BJ (cell line): ENCODE data around the gene DDX24. TPM values are rescaled to one million over a fixed set of nuclear protein-coding genes. Genes with fewer than 3 reads are reported as not detected.

Source experiments
- CTCF ChIA-PET: fragments of 350-600 bp; formaldehyde crosslinking; extraction: SDS; loops from one replicate; lab custom pipeline; 2021; ENCODE audit warnings: antibody characterized with exemption, inconsistent platforms; lab: Yijun Ruan, JAX
- POLR2A ChIA-PET: fragments of 300-600 bp; sonication (Branson Sonifier 250); formaldehyde crosslinking; extraction: SDS; loops from one replicate; lab custom pipeline; 2021; ENCODE audit warnings: antibody characterized with exemption; lab: Charles Lee
- DNase-seq: peaks from one replicate; pipeline ENCODE4 v3.0.0-alpha.2; 2011; ENCODE audit warnings: low read depth
- H3K27me3 ChIP-seq: 2 replicates; pipeline ENCODE4 v1.6.0; 2011; ENCODE audit warnings: low read length; ENCODE audit not compliant: control insufficient read depth, insufficient read depth
- H3K36me3 ChIP-seq: 2 replicates; pipeline ENCODE4 v1.5.1; 2011; ENCODE audit warnings: low read length; ENCODE audit not compliant: control insufficient read depth, insufficient read depth
- H3K4me3 ChIP-seq: 2 replicates; pipeline ENCODE4 v1.5.1; 2011; ENCODE audit warnings: low read depth, mild to moderate bottlenecking, control low read depth, low read length
- CTCF ChIP-seq: IDR thresholded peaks from 2 replicates; pipeline ENCODE4 v1.5.1; 2011; ENCODE audit warnings: low read depth, mild to moderate bottlenecking, control low read depth, inconsistent platforms, low read length, moderate library complexity; ENCODE audit not compliant: insufficient read depth
- polyA plus RNA-seq: library from polyadenylated mRNA; depleted of rRNA; stranded (reverse); fragments of >200 nt; gene quantifications from 2 replicates; pipeline ENCODE4 v1.2.3, GENCODE V29; 2011

DDX24 gene
- polyA plus RNA-seq, 1 experiment = 147 TPM

- ChIA-PET POLR2A (no interaction called here), CTCF (interaction anchor here (0.5 to 2.0 kb wide), 6 partner anchors 8 to 340 kb away, joined by 3 to 6 read pairs (median 4); no protein-coding TSS in a partner anchor)
- no peak for DNase-seq
- no peaks in the 10 kb centered on the region for H3K27me3 ChIP-seq
- H3K4me3 ChIP-seq = no peak overlapping the region
- peaks cover 1% of the 10 kb centered on the region for H3K36me3 ChIP-seq
- no peak for TF ChIP-seq CTCF
Observed at GRCh38 chr14:94123868-94124267, 42.9 kb upstream of the DDX24 start.

- Histone ChIP-seq H3K4me3 (no peak overlapping the region), H3K36me3 (peaks cover 1% of the 10 kb centered on the region), H3K27me3 (no peaks in the 10 kb centered on the region)
- POLR2A ChIA-PET = no interaction called here
- DNase-seq = no peak
- CTCF ChIA-PET = interaction anchor here (1.2 to 2.0 kb wide), 5 partner anchors 9 to 183 kb away, joined by 3 to 6 read pairs (median 5); no protein-coding TSS in a partner anchor
- TF ChIP-seq CTCF = no peak
Observed at GRCh38 chr14:94123296-94123695, 42.3 kb upstream of the DDX24 start.

DNA sequence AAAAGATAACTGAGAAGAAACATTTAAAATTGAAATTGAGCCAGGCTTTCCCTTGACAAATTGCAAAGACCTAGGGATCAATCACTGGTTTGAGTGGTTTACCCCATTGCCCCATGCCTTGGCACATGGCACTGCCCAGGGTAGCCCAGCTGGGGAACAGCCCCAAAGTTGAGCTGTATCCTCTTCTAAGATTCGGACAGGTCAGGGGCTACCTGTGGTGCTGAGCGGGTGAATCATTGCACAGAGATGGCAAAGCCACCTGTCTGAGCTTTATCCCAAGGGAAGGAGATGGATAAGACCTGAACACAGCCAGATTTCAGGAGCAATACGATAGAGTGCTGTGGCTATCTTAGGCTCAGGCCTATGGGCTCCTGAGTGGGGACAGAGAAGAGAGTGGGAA lies 41.4 kb upstream of the DDX24 start:
- no peak overlapping the region for H3K4me3 ChIP-seq
- POLR2A ChIA-PET = no interaction called here
- peaks cover 1% of the 10 kb centered on the region for H3K36me3 ChIP-seq
- no peak for TF ChIP-seq CTCF
- no peak for DNase-seq
- no peaks in the 10 kb centered on the region for H3K27me3 ChIP-seq
- CTCF ChIA-PET = interaction anchor here (0.7 to 1.8 kb wide), 5 partner anchors 9 to 159 kb away, joined by 3 to 7 read pairs (median 4); no protein-coding TSS in a partner anchor

- no peak overlapping the region for H3K4me3 ChIP-seq
- DNase-seq = no peak
- no peaks in the 10 kb centered on the region for H3K27me3 ChIP-seq
- CTCF ChIA-PET = interaction anchor here (0.8 to 1.8 kb wide), 5 partner anchors 9 to 158 kb away, joined by 3 to 7 read pairs (median 4); partner anchors contain the start of gene IFI27
- TF ChIP-seq CTCF = no peak
- POLR2A ChIA-PET = no interaction called here
- H3K36me3 ChIP-seq = no peaks in the 10 kb centered on the region; the same call in none of the 2 replicates
Observed at GRCh38 chr14:94121485-94121884, 40.5 kb upstream of the DDX24 start.

- ChIA-PET POLR2A (no interaction called here), CTCF (no interaction called here)
- Histone ChIP-seq H3K4me3 (no peak overlapping the region), H3K27me3 (no peaks in the 10 kb centered on the region; the same call in 1 of the 2 replicates), H3K36me3 (no peaks in the 10 kb centered on the region; the same call in 1 of the 2 replicates)
- no peak for TF ChIP-seq CTCF
- DNase-seq = peak; percentile 78
Observed at GRCh38 chr14:94120667-94121340, 39.8 kb upstream of the DDX24 start.
